Measurements from ENCODE around the gene BABAM2. TPM values are rescaled to one million over a fixed set of nuclear protein-coding genes. Genes with fewer than 3 reads are reported as not detected.

The BABAM2 gene
- total and polyA plus RNA-seq, 2 experiments from 2014 or later: 17.8 to 21.5 TPM

- no peak overlapping the region for H3K4me2 ChIP-seq
- no peak overlapping the region for H3K27ac ChIP-seq (ENCODE audit: low read depth)
- H4K20me1 ChIP-seq (replicated peaks; ENCODE audit: insufficient read depth): no peaks in the 10 kb centered on the region
- Mint-ChIP-seq H3K27me3 (ENCODE audit: insufficient read depth, low read depth, poor library complexity) (peaks cover 5% of the 10 kb centered on the region), H3K9me3 (no peaks in the 10 kb centered on the region), H3K27ac (no peak overlapping the region), H3K4me1 (peaks cover 11% of the 10 kb centered on the region), H3K36me3 (ENCODE audit: low read depth) (no peaks in the 10 kb centered on the region), H3K4me3 (no peak overlapping the region)
- no peaks in the 10 kb centered on the region for H3F3A ChIP-seq (replicated peaks; ENCODE audit: low read depth)
- H3K9me2 ChIP-seq (ENCODE audit: insufficient read depth): no peaks in the 10 kb centered on the region
- ATAC-seq: no peak
- peaks cover 7% of the 10 kb centered on the region; the same call in 1 of the 2 replicates for H3K4me1 ChIP-seq (ENCODE audit: insufficient read depth)
- TF ChIP-seq ZNF462 (CRISPR knock-in tag; IDR thresholded peaks at IDR 0.05) (no peak), CTCF (conservative IDR thresholded peaks at IDR 0.05; ENCODE audit: low read depth in 2 of 2) (no peak), POLR2AphosphoS5 (IDR thresholded peaks at IDR 0.05; ENCODE audit: low read depth) (no peak)
- H3K27me3 ChIP-seq (ENCODE audit: insufficient read depth): no peaks in the 10 kb centered on the region
- H2AFZ ChIP-seq: no peak overlapping the region
- DNase-seq (ENCODE audit: low spot score): no peak
- H3K4me3 ChIP-seq: no peak overlapping the region
- no peaks in the 10 kb centered on the region for H3K79me2 ChIP-seq (replicated peaks; ENCODE audit: insufficient read depth)
- no peaks in the 10 kb centered on the region for H3K36me3 ChIP-seq (ENCODE audit: insufficient read depth)
Measured at GRCh38 chr2:28276807-28277206, 386.3 kb downstream of the BABAM2 start.

- H4K20me1 ChIP-seq (replicated peaks; ENCODE audit: insufficient read depth): no peaks in the 10 kb centered on the region
- no peak overlapping the region for H3K27ac Mint-ChIP-seq
- no peak overlapping the region for H3K27ac ChIP-seq (ENCODE audit: low read depth)
- no peak overlapping the region for H2AFZ ChIP-seq
- H3F3A ChIP-seq (replicated peaks; ENCODE audit: low read depth): no peaks in the 10 kb centered on the region
- no peaks in the 10 kb centered on the region for H3K27me3 ChIP-seq (ENCODE audit: insufficient read depth)
- peaks cover 11% of the 10 kb centered on the region for H3K4me1 Mint-ChIP-seq
- ATAC-seq (no peak), DNase-seq (ENCODE audit: low spot score) (no peak)
- H3K36me3 ChIP-seq (ENCODE audit: insufficient read depth): no peaks in the 10 kb centered on the region
- H3K4me3 ChIP-seq: no peak overlapping the region
- H3K9me2 ChIP-seq (ENCODE audit: insufficient read depth): no peaks in the 10 kb centered on the region
- H3K4me1 ChIP-seq (ENCODE audit: insufficient read depth): peaks cover 7% of the 10 kb centered on the region; the same call in 1 of the 2 replicates
- H3K79me2 ChIP-seq (replicated peaks; ENCODE audit: insufficient read depth): no peaks in the 10 kb centered on the region
- H3K27me3 Mint-ChIP-seq (ENCODE audit: insufficient read depth, low read depth, poor library complexity): peaks cover 5% of the 10 kb centered on the region
- no peak overlapping the region for H3K4me3 Mint-ChIP-seq
- no peaks in the 10 kb centered on the region for H3K9me3 Mint-ChIP-seq
- no peaks in the 10 kb centered on the region for H3K36me3 Mint-ChIP-seq (ENCODE audit: low read depth)
- no peak overlapping the region for H3K4me2 ChIP-seq
- TF ChIP-seq REST (IDR thresholded peaks at IDR 0.05; ENCODE audit: unreplicated experiment): no peak
- TF ChIP-seq EZH2phosphoT487 (IDR thresholded peaks at IDR 0.05; ENCODE audit: unreplicated experiment): no peak
- no peak for TF ChIP-seq POLR2AphosphoS5 (IDR thresholded peaks at IDR 0.05; ENCODE audit: low read depth)
Measured at GRCh38 chr2:28277466-28277865, 386.9 kb downstream of the BABAM2 start.
